Retina (tissue), 1 donor: Measurements from ENCODE around the gene ZDHHC20.

ENCODE experiments used
- DNase-seq: peaks from one replicate; pipeline ENCODE4 v3.0.0-alpha.2; 2016

The ZDHHC20 gene

DNA sequence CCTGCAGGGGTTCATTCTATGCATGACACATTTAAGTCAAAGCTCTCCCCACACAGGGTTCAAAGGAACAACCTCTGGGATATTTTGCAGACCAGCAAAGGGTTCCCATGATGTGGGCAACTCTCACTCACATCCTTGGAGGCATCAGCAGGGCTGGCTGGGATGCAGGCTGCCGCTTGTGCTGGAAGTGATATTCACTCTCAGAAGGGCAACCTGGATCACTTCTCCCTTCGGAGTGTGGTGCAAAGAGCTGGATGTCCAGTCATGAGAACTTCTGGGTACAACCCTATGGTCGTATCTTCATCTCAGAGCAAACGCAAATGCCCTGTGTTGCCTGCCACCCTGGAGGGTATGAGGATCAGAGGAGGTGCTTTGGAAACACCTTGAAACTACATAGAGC lies 98.6 kb downstream of the ZDHHC20 start:
- no peak for DNase-seq

- DNase-seq = no peak
Measured at GRCh38 chr13:21359855-21360254, 99.2 kb downstream of the ZDHHC20 start.

- no peak for DNase-seq
Measured at GRCh38 chr13:21355304-21355703, 103.8 kb downstream of the ZDHHC20 start.

GRCh38 chr13:21354721-21355120 lies 104.4 kb downstream of the ZDHHC20 start:
- DNase-seq = no peak

GRCh38 chr13:21348488-21349120 lies 110.5 kb downstream of the ZDHHC20 start:
- DNase-seq = no peak

GRCh38 chr13:21347753-21348318 lies 111.3 kb downstream of the ZDHHC20 start:
- DNase-seq = no peak

- no peak for DNase-seq
Measured at GRCh38 chr13:21344662-21345176, 114.4 kb downstream of the ZDHHC20 start.

GRCh38 chr13:21343659-21344058 lies 115.4 kb downstream of the ZDHHC20 start:
- DNase-seq = no peak

DNA sequence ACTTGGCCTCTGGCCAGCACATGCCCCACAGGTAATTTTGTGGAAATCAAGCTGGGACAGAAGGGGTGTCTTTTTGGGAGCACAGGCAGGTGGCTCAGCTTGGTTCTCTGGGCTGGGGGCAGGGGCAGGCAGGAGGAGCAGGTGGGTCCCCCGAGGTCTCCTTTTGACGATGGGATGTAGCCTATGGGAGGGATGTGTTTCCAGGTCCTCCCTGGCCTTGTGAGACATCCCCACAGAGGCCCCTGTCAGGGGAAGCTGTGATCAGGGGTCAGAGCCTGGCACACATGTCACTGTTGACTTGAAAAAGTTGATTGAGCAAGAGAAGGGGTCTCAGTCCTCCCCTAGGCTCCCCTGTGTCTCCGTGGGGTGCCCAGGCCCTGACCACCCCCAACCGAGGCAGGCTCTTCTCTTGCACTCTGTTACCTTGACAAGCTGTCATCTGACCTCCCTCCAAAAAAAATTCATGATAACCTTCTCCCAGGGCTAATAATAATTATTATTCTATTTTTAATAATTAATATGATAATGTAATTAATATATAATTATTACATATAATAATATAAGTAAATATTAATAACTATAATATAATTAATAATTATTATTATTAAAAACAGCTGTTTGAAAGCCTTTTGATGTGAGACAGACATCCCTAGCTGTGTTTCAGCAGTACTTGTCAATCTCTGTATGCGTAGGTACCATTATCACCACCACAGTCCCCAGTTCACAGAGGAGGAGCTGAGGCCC lies 116.2 kb downstream of the ZDHHC20 start:
- no peak for DNase-seq

- no peak for DNase-seq
Measured at GRCh38 chr13:21341637-21342422, 117.3 kb downstream of the ZDHHC20 start.

GRCh38 chr13:21338639-21339278 lies 120.3 kb downstream of the ZDHHC20 start:
- no peak for DNase-seq

DNA sequence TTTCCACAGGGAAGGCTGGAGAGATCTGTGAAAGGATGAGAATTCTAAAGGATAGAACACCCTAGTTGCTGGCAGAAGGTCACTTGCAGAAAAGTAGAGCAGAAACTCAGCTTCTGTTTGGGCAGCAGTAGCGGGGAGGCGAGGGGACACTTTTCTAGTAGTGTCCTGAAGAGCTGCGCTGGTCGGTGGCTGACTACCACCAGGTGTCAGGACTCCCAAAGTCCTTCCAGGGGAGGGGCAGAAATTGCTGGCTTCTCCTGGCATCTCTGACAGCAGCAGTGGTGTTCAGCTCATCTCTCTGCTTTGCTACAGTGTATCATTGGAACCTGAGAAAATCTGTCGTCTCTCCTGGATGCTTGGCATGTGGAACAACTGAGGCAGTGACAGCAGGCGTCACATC lies 120.9 kb downstream of the ZDHHC20 start:
- no peak for DNase-seq

DNA sequence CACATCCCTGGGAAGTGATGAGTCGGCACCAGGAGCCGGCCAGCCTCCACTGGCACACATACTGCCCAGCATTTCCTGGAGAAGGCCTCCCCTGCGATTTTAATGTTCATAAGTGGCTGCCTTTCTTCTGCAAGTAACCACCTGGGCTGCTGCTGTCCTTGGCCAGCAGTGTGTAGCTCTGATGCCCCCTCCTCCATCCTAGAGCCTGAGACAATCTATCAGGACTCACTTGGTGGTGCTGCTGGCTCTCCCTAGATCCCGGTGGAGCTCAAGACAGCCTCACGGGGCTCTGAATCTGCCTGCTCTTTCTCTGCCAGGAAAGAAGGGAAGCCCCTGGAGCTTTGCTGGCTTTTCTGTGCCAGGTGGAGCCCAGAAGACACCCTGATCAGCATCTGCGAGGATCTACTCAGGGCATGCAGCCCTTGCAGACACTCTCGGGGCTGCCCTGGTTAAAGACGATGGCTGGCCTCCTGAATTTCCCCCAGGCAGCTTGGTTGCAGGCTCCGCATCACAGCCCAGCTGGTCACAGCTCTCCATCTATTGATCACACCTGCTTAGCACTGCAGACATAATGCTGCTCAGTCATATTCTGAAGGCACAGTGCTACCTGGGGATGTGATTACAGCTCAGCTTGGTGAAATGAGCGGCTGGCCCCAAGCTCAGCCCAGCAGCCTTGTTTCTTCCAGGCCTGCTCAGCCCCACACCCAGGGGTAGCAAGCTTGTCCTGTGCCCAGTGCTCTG lies 122.3 kb downstream of the ZDHHC20 start:
- DNase-seq = no peak

DNA sequence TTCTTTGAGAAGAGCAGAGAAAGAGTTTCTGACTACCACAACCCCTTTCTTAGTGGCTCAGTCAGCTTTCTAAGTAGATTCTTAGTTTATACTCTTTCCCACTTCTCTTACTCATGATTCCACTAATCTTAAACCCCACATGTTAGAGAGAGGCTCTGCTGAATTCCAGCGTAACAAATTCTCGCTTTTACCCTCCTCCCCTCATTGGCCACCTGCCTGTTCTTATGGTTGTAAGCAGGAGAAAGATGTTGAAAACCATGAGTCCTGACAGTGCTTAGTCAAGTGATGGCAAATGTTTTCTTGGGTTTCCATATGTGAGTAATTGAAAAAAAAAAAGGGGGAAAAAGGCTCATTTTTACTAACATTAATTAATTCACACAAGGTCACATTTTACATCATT lies 125.9 kb downstream of the ZDHHC20 start:
- no peak for DNase-seq

- DNase-seq = no peak
Measured at GRCh38 chr13:21330126-21330861, 128.8 kb downstream of the ZDHHC20 start.

DNA sequence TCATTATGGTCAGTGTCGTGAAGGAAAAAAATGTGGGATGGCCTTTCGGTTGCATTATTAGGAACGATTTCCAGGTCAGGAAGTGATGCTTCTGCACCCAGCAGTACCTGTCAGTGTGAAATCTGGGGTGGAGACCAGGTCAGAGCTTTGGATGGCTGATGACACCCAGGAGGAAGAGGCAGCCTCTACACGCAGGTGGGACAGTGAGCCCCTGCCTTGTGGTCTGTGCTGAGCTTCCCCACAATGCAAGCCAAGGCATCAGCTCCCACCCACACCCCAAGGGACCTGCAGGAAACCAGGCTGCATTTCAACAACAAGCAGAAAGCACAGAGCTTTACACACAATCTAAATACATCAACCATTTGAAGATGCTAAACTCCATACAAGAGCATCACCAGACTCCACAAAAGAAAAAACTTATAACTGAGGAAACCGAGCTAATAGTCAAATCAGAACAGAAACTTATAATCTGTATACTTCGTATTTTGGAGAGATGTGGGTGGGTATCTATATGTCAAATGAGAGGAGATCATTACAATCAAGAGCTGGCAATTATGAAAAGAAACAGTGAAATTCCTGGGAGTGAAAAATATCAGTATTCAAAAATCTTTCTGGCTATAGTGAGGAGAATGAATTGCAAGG lies 130.1 kb downstream of the ZDHHC20 start:
- DNase-seq = no peak

- DNase-seq = no peak
Measured at GRCh38 chr13:21328201-21328600, 130.9 kb downstream of the ZDHHC20 start.

DNA sequence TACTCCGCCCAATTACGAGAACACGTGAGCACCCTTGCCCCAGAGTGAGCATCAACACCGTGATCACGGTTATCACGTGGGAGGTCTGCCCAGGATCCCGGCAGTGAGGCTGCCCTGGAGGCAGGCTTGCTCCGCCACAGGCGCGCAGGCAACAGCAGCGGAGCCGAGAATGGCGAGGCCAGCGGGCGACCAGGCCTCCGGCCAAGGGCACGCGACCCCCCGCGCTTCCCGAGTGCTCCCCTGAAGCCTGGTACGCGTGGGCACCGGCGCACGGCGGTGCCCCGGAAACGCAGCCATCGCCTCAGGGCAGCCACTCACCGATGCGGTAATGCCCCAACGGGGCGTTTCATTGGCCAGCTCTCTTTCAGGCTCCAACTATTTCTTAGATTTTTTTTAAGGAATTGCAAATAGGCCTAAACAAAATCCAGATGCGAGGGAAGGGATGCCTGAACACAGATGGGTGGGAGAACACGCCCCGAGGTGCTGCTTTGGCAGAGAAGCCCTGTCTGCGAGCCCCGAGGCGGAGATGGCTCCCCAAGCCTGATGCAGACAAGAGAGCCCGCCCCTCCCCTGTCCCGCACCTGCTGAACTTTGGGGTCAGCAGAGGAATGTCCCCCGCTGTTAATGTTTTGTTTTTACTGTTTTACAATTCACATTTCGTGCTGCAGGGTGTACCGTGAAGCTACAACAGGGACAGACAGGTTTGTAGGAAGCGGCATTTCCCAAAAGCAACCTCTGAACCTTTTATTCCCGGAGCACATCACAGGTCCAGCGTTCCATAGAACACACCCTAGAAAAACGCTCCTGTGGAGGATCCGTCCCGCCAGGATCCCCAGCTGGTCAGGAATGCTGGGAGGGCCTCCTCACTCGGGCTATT lies 132.7 kb downstream of the ZDHHC20 start:
- DNase-seq = peak; percentile 81

DNA sequence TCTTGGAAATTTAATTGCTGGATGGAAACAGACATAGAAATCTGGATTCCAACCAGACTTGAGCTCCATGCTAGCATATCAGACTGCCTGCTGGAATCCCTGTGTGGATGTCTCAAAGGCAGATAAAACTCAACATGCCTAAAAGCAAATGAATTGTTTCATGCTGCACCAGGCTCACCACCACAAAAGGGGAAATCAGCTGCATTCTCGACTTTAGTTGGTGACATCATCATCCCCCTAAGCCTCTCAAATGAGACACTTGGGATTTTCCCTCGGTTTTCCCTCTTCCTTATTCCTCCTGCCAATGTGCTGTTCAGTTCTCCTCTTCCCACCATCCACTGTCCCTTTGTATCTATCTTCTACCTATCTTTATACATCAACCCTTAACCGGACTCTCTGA lies 134.3 kb downstream of the ZDHHC20 start:
- no peak for DNase-seq

GRCh38 chr13:21322988-21323387 lies 136.1 kb downstream of the ZDHHC20 start:
- DNase-seq = no peak
